Measurements from ENCODE around the gene MSMB. TPM values are rescaled to one million over a fixed set of nuclear protein-coding genes. Genes with fewer than 3 reads are reported as not detected.

The MSMB gene
- total and polyA plus RNA-seq, 2 of the 4 experiments (the other 2 are of a cell fraction): not detected

DNA sequence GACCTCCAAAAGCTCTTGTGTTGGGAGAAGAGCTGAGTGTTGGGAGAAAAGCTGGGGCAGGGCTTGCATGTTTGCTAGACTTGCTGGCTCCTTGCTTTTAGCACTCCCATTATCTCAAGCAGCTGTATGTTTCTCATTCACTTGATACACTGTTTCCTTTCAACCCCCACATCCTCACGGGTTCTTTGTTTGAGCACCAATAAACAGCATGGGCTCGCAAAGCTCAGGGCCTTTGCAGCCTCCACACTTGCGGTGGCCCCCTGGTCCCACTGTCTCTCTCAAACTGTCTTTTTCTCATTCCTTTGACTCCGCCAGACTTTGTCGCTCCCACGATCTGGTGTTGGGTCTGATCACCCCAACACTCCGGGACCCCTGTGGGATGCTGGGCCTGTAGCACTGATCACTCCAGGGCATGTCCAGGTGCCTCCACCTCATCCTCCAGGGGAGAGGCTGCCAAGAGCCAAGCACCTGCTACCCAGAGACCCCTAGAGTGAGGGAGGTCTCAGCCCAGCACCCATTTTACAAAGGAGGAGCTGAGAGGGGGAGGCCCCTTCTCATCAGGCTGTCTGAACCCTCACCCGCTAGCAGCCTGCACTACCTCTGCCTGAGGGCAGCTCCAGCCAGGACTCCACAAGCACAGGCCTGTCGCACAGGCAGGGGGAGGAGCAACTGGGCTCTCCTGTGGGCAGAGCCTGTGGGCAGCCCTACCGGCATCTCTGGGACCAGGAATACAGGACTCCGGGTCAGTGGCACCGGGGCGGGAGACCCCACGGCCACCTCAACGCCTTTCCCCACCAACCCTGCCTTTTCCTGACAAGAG lies 49.1 kb upstream of the MSMB start (continued):
- no peak for TF ChIP-seq CHD1 (IDR thresholded peaks at IDR 0.05; ENCODE audit: low read depth, low read length)

DNA sequence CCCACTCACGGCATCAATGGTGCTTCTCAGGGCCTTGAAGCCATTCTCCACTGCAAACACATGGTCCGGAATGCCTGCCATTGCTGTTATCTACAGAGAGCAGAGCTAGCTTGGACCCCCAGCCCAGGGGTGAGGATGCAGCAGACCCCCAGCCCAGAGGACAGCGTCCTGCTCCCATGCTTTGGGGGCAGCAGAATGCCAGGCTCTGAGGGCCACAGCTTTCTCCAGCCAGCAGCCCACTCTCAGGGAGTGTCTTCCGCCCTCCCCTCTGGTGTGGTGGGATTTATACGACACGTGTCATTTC lies 48.1 kb upstream of the MSMB start:
- Histone ChIP-seq H3K9me3 (ENCODE audit: control insufficient read depth, insufficient read depth, low read length) (no peaks in the 10 kb centered on the region), H2AK9ac (replicated peaks; ENCODE audit: low read depth, low read length, poor library complexity) (no peak overlapping the region), H2AK5ac (ENCODE audit: low read depth, low read length) (no peak overlapping the region), H2BK15ac (ENCODE audit: low read depth, low read length) (no peak overlapping the region), H3K36me3 (ENCODE audit: control insufficient read depth, insufficient read depth, low read length) (no peaks in the 10 kb centered on the region), H3K9ac (ENCODE audit: low read depth, low read length) (no peak overlapping the region), H2BK120ac (ENCODE audit: low read depth, low read length) (no peak overlapping the region), H4K20me1 (ENCODE audit: insufficient read depth, low read length) (no peaks in the 10 kb centered on the region), H2BK20ac (ENCODE audit: low read depth, low read length) (no peak overlapping the region), H3K56ac (ENCODE audit: extremely low read depth, insufficient read depth, low read length) (no peak overlapping the region), H3K79me1 (ENCODE audit: low read depth in 1 of 2, low read length in 2 of 2) (no peaks in the 10 kb centered on the region), H4K8ac (ENCODE audit: low read depth in 2 of 2, low read length in 2 of 2) (no peak overlapping the region), H3K9me1 (ENCODE audit: insufficient read depth, low read length) (no peaks in the 10 kb centered on the region), H2AFZ (replicated peaks; ENCODE audit: low read length, poor library complexity) (no peak overlapping the region), H3K18ac (ENCODE audit: low read depth, low read length) (no peak overlapping the region), H3K23ac (ENCODE audit: low read depth, low read length) (no peak overlapping the region), H3K4me1 (ENCODE audit: control insufficient read depth, insufficient read depth, low read length) (no peaks in the 10 kb centered on the region; the same call in 1 of the 2 replicates), H3K4ac (ENCODE audit: low read depth, low read length) (no peak overlapping the region), H3K4me3 (ENCODE audit: insufficient read depth, low read depth, low read length) (no peak overlapping the region), H3K4me2 (ENCODE audit: low read depth, low read length) (no peak overlapping the region), H3K27me3 (ENCODE audit: control insufficient read depth, insufficient read depth, low read length) (no peaks in the 10 kb centered on the region; the same call in 1 of the 2 replicates), H4K5ac (ENCODE audit: low read depth, low read length) (no peak overlapping the region), H2BK5ac (ENCODE audit: low read depth, low read length, poor library complexity, severe bottlenecking) (no peak overlapping the region), H3K27ac (ENCODE audit: insufficient read depth, low read length) (no peak overlapping the region), H4K91ac (ENCODE audit: insufficient read depth, low read depth, low read length) (no peak overlapping the region), H3K14ac (replicated peaks; ENCODE audit: low read depth, low read length) (no peak overlapping the region)
- in situ Hi-C loops (cut with MboI; ENCODE audit: low sequenced_read_pairs) (no loop called here), dilution Hi-C loops (cut with HindIII; ENCODE audit: low sequenced_read_pairs, unreplicated experiment) (no loop called here), intact Hi-C loops (cut with micrococcal nuclease) (loop anchor here (2.0 kb wide), 1 partner anchor 21 kb away; no protein-coding TSS in a partner anchor)
- ChIA-PET POLR2A (ENCODE audit: unreplicated experiment) (no interaction called here), CTCF (no interaction called here)
- ATAC-seq (ENCODE audit: low read depth) (no peak), DNase-seq (no peak)
- BruUV-seq (replicated peaks): no TSS peak
- 90% methylated on average over 2 of the region's 6 CpGs; no CpG with 5 or more reads in 1 of the 2 experiments for WGBS, 2 experiments (ENCODE audit: extremely low coverage in 2 of 2, insufficient read length in 1 of 2)
- TF ChIP-seq, protein P1, sequence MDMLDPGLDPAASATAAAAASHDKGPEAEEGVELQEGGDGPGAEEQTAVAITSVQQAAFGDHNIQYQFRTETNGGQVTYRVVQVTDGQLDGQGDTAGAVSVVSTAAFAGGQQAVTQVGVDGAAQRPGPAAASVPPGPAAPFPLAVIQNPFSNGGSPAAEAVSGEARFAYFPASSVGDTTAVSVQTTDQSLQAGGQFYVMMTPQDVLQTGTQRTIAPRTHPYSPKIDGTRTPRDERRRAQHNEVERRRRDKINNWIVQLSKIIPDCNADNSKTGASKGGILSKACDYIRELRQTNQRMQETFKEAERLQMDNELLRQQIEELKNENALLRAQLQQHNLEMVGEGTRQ (IDR thresholded peaks at IDR 0.05; ENCODE audit: low read depth, low read length): no peak
- TF ChIP-seq NFE2L2 (IDR thresholded peaks at IDR 0.05; ENCODE audit: low read depth, low read length) (no peak), BHLHE40 (IDR thresholded peaks at IDR 0.05; ENCODE audit: low read depth, low read length) (no peak), MXI1 (IDR thresholded peaks at IDR 0.05; ENCODE audit: borderline replicate concordance, low read depth, low read length) (no peak), CHD1 (IDR thresholded peaks at IDR 0.05; ENCODE audit: low read depth, low read length) (no peak), RFX5 (IDR thresholded peaks at IDR 0.05; ENCODE audit: low read depth, low read length) (no peak), RAD21 (IDR thresholded peaks at IDR 0.05; ENCODE audit: low read length) (no peak), CEBPB (IDR thresholded peaks at IDR 0.05; ENCODE audit: low read depth, low read length) (no peak), POLR2A (IDR thresholded peaks at IDR 0.05; ENCODE audit: low read depth, low read length) (no peak), FOS (IDR thresholded peaks at IDR 0.05; ENCODE audit: low read depth, low read length) (no peak), SMC3 (IDR thresholded peaks at IDR 0.05; ENCODE audit: low read depth, low read length) (no peak), MAFK (IDR thresholded peaks at IDR 0.05; ENCODE audit: low read depth, low read length) (no peak), RCOR1 (IDR thresholded peaks at IDR 0.05; ENCODE audit: insufficient replicate concordance, low read length) (no peak), MAZ (IDR thresholded peaks at IDR 0.05; ENCODE audit: borderline replicate concordance, low read depth, low read length) (no peak)
- TF ChIP-seq, protein P2, sequence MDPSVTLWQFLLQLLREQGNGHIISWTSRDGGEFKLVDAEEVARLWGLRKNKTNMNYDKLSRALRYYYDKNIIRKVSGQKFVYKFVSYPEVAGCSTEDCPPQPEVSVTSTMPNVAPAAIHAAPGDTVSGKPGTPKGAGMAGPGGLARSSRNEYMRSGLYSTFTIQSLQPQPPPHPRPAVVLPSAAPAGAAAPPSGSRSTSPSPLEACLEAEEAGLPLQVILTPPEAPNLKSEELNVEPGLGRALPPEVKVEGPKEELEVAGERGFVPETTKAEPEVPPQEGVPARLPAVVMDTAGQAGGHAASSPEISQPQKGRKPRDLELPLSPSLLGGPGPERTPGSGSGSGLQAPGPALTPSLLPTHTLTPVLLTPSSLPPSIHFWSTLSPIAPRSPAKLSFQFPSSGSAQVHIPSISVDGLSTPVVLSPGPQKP (IDR thresholded peaks at IDR 0.05; ENCODE audit: borderline replicate concordance, low read depth, low read length): no peak
